ENCODE measurements around the gene PSME1.

- TF ChIP-seq, protein P1, sequence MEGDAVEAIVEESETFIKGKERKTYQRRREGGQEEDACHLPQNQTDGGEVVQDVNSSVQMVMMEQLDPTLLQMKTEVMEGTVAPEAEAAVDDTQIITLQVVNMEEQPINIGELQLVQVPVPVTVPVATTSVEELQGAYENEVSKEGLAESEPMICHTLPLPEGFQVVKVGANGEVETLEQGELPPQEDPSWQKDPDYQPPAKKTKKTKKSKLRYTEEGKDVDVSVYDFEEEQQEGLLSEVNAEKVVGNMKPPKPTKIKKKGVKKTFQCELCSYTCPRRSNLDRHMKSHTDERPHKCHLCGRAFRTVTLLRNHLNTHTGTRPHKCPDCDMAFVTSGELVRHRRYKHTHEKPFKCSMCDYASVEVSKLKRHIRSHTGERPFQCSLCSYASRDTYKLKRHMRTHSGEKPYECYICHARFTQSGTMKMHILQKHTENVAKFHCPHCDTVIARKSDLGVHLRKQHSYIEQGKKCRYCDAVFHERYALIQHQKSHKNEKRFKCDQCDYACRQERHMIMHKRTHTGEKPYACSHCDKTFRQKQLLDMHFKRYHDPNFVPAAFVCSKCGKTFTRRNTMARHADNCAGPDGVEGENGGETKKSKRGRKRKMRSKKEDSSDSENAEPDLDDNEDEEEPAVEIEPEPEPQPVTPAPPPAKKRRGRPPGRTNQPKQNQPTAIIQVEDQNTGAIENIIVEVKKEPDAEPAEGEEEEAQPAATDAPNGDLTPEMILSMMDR (IDR thresholded peaks at IDR 0.05; ENCODE audit: insufficient read depth, low read length): no peak
- TF ChIP-seq POLR2AphosphoS5 (IDR thresholded peaks at IDR 0.05; ENCODE audit: low read depth) (no peak), REST (IDR thresholded peaks at IDR 0.05; ENCODE audit: insufficient replicate concordance, low read depth) (no peak), GABPA (IDR thresholded peaks at IDR 0.05; ENCODE audit: low read depth) (no peak), SPI1 (IDR thresholded peaks at IDR 0.05; ENCODE audit: borderline replicate concordance, low read depth) (no peak)
Observed at GRCh38 chr14:24185026-24185425, 49.0 kb downstream of the PSME1 start.
